ENCODE results near the gene RNU1-2.

RNU1-2 gene

DNA sequence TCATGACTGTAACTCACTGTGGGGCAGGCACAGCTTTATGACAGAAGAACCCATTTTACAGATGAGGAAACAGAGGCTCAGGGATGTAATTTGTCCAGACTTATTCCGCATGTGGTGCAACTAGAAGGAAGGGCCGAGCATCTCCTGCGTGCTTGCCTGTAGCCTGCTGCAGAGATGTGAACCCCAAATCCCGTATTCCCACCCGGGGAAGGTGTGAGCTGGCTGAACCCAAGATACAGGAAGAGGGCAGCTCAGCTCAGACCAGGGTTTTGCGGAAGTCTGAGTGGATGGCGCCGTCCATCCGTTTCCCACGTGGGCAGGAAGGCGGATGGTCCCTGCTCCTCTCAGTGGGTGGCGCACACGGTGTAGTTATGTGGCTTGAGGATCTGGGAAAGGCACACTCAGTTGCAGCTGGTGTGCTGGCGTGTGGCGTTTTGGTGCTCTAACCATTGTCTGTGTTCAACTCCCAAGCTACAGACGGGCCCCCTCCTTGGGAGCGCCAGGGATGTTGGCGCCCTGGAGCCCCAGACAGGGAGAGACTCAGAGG, 27.2 kb downstream of the RNU1-2 start:
- Histone ChIP-seq H3K4me3 (ENCODE audit: insufficient read length, low read depth) (peak overlapping the region; percentile 77), H3K27me3 (ENCODE audit: insufficient read depth, insufficient read length) (no peaks in the 10 kb centered on the region), H3K4me1 (ENCODE audit: insufficient read depth, insufficient read length) (peaks cover 37% of the 10 kb centered on the region), H3K9me3 (ENCODE audit: insufficient read depth, low read length) (no peaks in the 10 kb centered on the region), H3K36me3 (ENCODE audit: insufficient read depth, insufficient read length, low read length) (peaks cover 9% of the 10 kb centered on the region), H3K9ac (ENCODE audit: insufficient read length, low read depth) (peak overlapping the region; percentile 63)
- TF ChIP-seq ZNF274 (IDR thresholded peaks at IDR 0.05; ENCODE audit: low read depth, low read length): no peak
- TF ChIP-seq SUZ12 (IDR thresholded peaks at IDR 0.05; ENCODE audit: extremely low read depth, insufficient read depth, insufficient read length): no peak
- no peak for DNase-seq (ENCODE audit: low read depth, low spot score)

DNA sequence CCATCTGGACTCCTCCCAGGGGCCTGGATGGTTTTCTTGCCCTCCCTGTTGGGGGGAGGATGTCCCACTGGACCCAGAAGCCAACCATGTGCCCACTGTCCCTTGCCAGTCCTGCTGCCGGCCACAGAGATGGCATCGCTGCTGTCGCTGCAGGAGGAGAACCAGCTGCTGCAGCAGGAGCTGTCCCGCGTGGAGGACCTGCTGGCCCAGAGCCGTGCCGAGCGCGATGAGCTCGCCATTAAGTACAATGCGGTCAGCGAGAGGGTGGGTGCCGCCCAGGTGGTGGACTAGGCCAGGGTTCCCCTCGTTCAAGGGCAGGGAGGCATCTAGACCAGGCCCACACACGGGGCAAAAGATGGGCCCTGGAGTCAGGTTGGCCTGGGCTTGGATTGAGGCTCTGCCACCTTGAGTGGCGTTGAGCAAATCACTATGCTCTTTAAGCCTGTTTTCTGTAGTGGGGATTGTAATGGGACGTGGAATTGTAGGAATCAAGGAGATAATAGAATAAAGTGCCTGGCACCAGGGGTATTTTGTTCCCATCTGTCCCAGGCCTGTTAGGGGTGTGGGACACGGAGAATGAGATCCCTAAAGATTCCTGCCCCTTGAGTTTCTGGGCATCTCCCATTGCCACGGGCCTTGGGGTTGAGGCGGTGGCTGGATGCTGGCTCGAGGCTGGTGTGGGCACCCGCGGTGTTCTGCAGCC, 28.6 kb downstream of the RNU1-2 start:
- TF ChIP-seq SUZ12 (IDR thresholded peaks at IDR 0.05; ENCODE audit: extremely low read depth, insufficient read depth, insufficient read length): no peak
- TF ChIP-seq ZNF274 (IDR thresholded peaks at IDR 0.05; ENCODE audit: low read depth, low read length): no peak
- no peak for TF ChIP-seq YY1 (IDR thresholded peaks at IDR 0.05; ENCODE audit: insufficient read depth, insufficient read length)
- peaks cover 42% of the 10 kb centered on the region for H3K4me1 ChIP-seq (ENCODE audit: insufficient read depth, insufficient read length)
- H3K27me3 ChIP-seq (ENCODE audit: insufficient read depth, insufficient read length): no peaks in the 10 kb centered on the region
- DNase-seq (ENCODE audit: low read depth, low spot score): no peak
- H3K9me3 ChIP-seq (ENCODE audit: insufficient read depth, low read length): no peaks in the 10 kb centered on the region
- H3K36me3 ChIP-seq (ENCODE audit: insufficient read depth, insufficient read length, low read length): peaks cover 12% of the 10 kb centered on the region
- H3K4me3 ChIP-seq (ENCODE audit: insufficient read length, low read depth): no peak overlapping the region
- no peak overlapping the region for H3K9ac ChIP-seq (ENCODE audit: insufficient read length, low read depth)

DNA sequence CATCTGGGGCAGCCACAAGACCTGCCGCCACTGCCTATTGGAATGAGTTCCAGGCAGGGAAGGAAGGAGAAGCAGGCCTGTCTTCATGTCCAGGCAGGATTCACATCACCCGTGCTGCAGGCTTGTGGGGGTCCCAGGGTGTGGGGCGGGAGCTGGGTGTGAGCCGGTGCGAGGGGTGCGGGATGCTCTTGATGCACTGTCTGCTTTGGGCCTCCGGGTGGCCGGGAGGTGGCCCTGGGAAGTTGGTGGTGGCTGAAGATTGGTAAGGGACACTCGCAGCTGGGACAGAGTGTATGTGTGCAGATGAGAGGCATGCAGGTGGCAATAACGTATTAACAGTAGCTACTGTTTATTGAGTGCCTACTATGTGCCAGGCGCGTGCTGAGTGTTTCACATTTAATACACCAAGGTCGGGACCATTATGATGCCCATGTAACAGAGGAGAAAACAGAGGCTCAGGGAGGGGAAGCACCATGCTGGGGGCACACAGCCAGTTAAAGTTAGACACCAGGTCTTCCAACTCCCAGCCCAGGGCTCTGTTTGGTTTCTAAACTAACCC, 29.2 kb downstream of the RNU1-2 start:
- TF ChIP-seq ZNF274 (IDR thresholded peaks at IDR 0.05; ENCODE audit: low read depth, low read length) (no peak), SUZ12 (IDR thresholded peaks at IDR 0.05; ENCODE audit: extremely low read depth, insufficient read depth, insufficient read length) (no peak), YY1 (IDR thresholded peaks at IDR 0.05; ENCODE audit: insufficient read depth, insufficient read length) (no peak)
- Histone ChIP-seq H3K36me3 (ENCODE audit: insufficient read depth, insufficient read length, low read length) (peaks cover 12% of the 10 kb centered on the region), H3K9me3 (ENCODE audit: insufficient read depth, low read length) (no peaks in the 10 kb centered on the region), H3K4me1 (ENCODE audit: insufficient read depth, insufficient read length) (peaks cover 48% of the 10 kb centered on the region), H3K27me3 (ENCODE audit: insufficient read depth, insufficient read length) (no peaks in the 10 kb centered on the region), H3K9ac (ENCODE audit: insufficient read length, low read depth) (no peak overlapping the region), H3K4me3 (ENCODE audit: insufficient read length, low read depth) (no peak overlapping the region)
- DNase-seq (ENCODE audit: low read depth, low spot score): no peak

DNA sequence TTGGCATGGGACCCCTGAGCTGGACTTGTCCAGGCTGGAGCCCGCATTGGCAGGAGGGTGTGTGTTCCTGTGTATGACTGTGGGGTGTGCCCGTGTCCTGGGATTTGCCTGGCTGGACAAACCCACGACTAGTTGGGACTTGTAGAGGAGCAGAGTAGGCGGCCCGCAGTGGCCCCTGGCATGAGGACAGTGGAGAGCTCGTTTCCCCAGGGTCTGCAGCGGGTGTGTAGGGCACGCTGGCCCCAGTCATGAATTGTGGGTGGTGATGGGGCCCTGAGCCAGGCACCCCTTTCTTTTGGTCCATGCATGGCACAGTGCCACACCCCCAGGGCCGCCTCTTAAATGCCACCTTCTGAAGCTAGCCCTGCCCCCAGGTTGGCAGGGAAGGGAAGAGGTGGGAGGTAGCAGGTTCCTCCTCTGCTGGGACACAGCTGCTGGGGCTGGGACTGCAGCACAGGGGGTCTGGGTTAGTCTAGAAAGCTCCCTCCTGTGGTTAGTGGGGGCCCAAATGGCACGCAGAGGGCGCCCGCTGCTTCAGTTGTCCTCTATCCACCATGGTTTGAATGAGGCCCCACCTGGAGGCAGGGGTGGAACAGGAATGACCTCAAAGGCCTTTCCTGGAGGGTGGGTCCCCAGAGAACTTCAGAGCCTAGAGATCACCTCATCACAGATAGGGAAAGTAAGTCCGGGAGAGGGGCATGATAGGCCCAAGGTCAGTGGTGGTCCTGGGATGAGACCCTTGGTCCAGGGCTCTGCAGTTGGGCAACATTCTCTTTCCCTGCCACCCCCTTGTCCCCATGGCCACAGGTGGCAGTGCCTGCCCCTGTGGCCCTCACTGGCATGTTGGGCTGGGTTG, 30.1 kb downstream of the RNU1-2 start:
- no peak for TF ChIP-seq YY1 (IDR thresholded peaks at IDR 0.05; ENCODE audit: insufficient read depth, insufficient read length)
- no peak for TF ChIP-seq SUZ12 (IDR thresholded peaks at IDR 0.05; ENCODE audit: extremely low read depth, insufficient read depth, insufficient read length)
- no peak for TF ChIP-seq ZNF274 (IDR thresholded peaks at IDR 0.05; ENCODE audit: low read depth, low read length)
- Histone ChIP-seq H3K4me3 (ENCODE audit: insufficient read length, low read depth) (no peak overlapping the region), H3K9me3 (ENCODE audit: insufficient read depth, low read length) (no peaks in the 10 kb centered on the region), H3K36me3 (ENCODE audit: insufficient read depth, insufficient read length, low read length) (peaks cover 14% of the 10 kb centered on the region), H3K9ac (ENCODE audit: insufficient read length, low read depth) (peak overlapping the region; percentile 53), H3K27me3 (ENCODE audit: insufficient read depth, insufficient read length) (no peaks in the 10 kb centered on the region), H3K4me1 (ENCODE audit: insufficient read depth, insufficient read length) (peaks cover 50% of the 10 kb centered on the region)
- no peak for DNase-seq (ENCODE audit: low read depth, low spot score)

DNA sequence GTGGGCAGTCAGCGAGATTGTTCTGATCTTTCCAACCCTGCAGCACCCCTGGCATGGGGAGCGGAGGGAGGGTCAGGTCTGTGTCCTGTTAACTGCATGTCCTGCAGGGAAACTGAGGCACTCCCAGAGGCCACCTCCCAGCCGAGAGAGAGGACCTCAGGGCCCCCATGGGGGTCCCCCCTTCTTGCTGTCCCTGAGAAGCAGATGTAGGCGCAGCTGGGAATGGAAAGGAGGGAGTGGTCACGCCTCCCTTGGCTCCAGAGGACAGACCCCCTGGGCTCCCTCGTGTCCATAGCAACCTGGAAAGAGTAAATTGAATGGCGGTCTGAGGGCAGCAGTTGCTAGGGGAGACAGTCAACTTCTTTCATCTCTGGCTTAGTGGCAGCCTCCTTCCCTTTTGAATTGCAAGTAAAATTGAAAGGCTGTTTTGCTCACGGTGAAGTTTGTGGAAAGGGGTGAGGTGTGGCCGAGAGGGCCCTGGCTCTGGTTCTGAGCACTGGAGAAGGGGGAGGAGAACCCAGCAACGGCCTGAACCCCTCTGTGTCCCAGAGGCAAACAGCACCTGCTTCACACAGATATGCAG, 30.8 kb downstream of the RNU1-2 start:
- peaks cover 50% of the 10 kb centered on the region for H3K4me1 ChIP-seq (ENCODE audit: insufficient read depth, insufficient read length)
- peaks cover 19% of the 10 kb centered on the region for H3K36me3 ChIP-seq (ENCODE audit: insufficient read depth, insufficient read length, low read length)
- H3K4me3 ChIP-seq (ENCODE audit: insufficient read length, low read depth): no peak overlapping the region
- H3K27me3 ChIP-seq (ENCODE audit: insufficient read depth, insufficient read length): no peaks in the 10 kb centered on the region
- no peaks in the 10 kb centered on the region for H3K9me3 ChIP-seq (ENCODE audit: insufficient read depth, low read length)
- peak; percentile 93 for DNase-seq (ENCODE audit: low read depth, low spot score)
- TF ChIP-seq YY1 (IDR thresholded peaks at IDR 0.05; ENCODE audit: insufficient read depth, insufficient read length) (no peak), ZNF274 (IDR thresholded peaks at IDR 0.05; ENCODE audit: low read depth, low read length) (no peak), SUZ12 (IDR thresholded peaks at IDR 0.05; ENCODE audit: extremely low read depth, insufficient read depth, insufficient read length) (no peak)
- H3K9ac ChIP-seq (ENCODE audit: insufficient read length, low read depth): peak overlapping the region; percentile 32

DNA sequence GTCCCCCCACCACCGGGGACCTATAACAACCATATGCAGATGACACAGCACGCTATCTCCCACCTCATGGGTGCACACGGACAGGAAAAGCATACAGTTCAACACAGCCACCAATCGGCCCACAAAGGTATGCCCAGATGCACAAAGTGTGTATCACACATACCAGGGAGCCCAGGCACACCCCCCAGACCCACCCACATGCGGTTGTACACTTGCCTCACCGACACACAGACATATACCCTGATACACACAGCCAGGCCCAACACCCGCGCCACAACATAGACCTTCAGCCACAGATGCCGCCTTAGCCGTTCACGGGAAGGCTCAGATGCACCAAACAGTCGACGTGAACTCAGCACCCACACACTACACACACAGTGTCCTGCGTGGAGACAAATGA, 31.5 kb downstream of the RNU1-2 start:
- TF ChIP-seq YY1 (IDR thresholded peaks at IDR 0.05; ENCODE audit: insufficient read depth, insufficient read length): no peak
- TF ChIP-seq SUZ12 (IDR thresholded peaks at IDR 0.05; ENCODE audit: extremely low read depth, insufficient read depth, insufficient read length): no peak
- TF ChIP-seq ZNF274 (IDR thresholded peaks at IDR 0.05; ENCODE audit: low read depth, low read length): no peak
- Histone ChIP-seq H3K27me3 (ENCODE audit: insufficient read depth, insufficient read length) (no peaks in the 10 kb centered on the region), H3K9ac (ENCODE audit: insufficient read length, low read depth) (peak overlapping the region; percentile 32), H3K9me3 (ENCODE audit: insufficient read depth, low read length) (no peaks in the 10 kb centered on the region), H3K36me3 (ENCODE audit: insufficient read depth, insufficient read length, low read length) (peaks cover 20% of the 10 kb centered on the region), H3K4me3 (ENCODE audit: insufficient read length, low read depth) (no peak overlapping the region), H3K4me1 (ENCODE audit: insufficient read depth, insufficient read length) (peaks cover 50% of the 10 kb centered on the region)
- DNase-seq (ENCODE audit: low read depth, low spot score): no peak

Data from NT2/D1 (cell line).